Measurements from ENCODE around the gene C2CD2L.
"Not testable (repeated sequence)": the region's sequence is repeated elsewhere in the genome, so short reads cannot be mapped to it uniquely, and the experiment has no call there.

Gene C2CD2L

DNA sequence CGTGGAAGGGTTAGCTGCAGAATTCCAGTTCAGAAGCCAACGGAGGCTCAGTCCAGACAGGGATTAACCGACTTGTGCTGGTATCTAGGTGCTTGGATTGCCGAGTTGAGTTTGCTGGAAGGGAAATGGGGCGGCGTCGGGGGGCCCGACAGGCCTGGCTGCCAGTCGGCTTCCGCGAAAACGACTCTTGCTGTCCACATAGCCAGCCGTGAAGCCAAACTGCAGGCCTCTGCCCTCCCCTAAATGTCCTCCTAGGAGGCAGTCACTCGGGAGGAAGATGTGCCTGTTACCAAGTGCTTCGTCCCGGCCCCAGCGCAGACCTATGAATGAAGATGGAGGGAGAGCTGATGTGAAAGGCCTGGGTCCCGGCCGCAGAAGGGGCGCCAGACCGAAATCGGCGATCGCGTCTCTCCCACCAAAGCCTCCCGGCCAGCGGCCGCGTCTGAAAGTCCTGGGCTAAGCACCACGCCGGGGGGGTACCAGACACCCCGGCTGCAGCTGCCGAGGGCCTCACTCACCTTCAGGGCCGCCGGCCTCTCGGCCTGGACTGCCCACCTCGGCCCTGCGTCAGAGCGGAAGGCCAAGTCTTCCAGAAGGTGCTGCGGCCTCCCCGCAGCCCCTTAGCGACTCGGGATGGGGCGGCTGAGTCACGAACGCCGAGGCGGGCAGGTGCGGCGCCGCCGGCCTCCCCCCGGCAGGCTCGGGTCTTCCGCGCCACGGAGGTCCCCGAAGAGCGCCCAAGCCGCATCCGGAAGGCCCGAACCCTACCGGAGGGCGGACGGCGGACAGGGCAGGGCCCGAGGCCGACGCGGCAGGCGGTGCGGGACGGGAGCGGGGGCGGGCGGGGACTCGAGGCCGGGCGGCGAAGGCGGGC is 13.0 kb upstream of the C2CD2L start:
- peak; percentile 66 for DNase-seq

DNA sequence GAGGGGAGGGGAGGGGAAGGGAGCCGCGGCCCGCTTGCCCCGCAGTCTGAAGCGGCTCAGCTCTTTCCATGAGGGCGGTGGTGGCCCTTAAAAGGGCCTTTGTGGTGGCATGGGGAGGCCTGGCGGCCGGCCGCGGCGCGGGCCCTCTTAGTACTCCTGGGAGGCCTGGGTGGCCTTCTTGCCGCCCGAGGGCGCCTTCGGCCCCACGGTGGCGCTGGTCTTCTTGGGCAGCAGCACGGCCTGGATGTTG is 12.4 kb upstream of the C2CD2L start:
- DNase-seq: peak; percentile 88

DNA sequence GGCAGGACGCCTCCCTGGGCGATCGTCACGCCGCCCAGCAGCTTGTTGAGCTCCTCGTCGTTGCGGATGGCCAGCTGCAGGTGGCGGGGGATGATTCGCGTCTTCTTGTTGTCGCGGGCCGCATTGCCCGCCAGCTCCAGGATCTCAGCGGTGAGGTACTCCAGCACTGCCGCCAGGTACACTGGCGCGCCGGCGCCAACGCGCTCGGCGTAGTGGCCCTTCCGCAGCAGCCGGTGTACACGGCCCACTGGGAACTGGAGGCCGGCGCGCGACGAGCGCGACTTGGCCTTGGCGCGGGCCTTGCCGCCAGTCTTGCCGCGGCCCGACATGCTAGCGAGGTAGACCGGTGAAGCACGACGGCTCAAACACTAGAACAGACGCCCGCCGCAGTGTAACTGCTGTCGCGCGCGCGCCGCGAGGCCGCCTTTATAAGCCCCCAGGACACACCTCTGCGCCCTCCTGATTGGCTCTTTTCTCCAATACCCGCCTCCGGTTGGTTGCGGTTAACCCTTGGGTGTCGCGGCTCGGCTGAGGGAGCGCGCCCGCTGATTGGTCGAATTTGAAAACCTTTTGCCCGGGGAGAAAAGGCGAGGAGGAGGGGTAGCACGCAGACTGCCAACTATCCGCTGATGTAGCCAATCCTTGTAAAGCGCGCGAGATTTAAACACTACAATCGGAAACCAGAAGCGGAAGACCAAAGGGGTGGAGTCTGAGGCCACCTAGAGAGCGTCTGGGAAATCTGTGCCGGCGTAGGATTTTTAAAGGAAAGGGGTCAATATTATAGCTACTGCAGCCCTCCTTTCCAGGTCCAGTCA is 11.9 kb upstream of the C2CD2L start:
- peak; percentile 100 for DNase-seq

DNA sequence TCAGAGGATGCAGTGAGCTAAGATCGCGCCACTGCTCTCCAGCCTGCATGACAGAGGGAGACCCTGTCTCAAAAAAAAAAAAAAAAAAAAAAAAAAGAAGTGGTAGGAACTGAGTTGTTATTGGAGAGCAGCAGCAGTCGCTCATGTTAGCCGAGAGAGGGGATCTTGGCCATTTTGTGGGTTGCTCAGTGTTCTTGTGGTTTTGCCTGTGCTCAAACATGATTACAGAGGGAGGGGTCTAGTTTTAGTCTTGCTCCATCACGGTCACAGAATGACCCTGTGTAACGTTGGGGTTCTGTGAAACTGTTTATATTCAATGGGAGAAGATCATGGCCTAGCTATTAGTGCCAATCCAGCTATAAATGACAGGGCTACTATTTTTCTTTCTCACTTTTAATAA is 7.4 kb upstream of the C2CD2L start:
- DNase-seq: no peak

DNA sequence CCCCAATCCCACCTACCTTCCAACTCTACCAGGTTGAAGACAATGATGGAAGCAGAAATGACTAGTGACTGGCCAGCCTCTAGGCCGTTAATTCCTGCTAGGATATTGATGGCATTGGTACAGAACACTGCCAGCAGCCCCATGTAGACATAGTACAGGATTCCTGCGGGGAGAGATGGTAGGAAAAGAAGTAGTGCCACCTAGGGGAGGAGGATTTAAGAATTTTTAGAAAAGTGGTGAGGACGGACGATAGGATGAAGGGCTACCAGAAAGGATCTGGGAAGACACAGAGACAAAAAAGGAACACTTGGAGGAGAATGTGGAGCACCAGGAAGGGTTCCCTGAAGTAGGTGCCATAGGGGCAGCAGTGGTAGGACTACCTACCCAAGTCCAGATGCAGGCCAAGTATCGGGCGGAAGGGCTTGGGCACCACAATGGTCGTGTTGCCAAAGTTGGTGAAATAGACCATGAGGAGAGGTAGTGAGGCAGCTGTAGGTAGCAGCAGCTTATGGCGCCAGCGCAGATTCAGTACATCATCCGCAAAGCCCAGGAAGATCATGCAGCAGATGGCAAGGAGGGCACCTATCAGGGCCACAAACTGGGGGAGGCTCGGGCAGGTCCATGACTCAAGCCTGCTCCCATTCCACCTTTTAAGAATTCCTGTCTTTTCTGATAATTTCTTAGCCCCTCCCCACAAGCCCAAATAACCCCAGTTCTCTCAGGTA is 6.7 kb upstream of the C2CD2L start:
- peak; percentile 29 for DNase-seq

DNA sequence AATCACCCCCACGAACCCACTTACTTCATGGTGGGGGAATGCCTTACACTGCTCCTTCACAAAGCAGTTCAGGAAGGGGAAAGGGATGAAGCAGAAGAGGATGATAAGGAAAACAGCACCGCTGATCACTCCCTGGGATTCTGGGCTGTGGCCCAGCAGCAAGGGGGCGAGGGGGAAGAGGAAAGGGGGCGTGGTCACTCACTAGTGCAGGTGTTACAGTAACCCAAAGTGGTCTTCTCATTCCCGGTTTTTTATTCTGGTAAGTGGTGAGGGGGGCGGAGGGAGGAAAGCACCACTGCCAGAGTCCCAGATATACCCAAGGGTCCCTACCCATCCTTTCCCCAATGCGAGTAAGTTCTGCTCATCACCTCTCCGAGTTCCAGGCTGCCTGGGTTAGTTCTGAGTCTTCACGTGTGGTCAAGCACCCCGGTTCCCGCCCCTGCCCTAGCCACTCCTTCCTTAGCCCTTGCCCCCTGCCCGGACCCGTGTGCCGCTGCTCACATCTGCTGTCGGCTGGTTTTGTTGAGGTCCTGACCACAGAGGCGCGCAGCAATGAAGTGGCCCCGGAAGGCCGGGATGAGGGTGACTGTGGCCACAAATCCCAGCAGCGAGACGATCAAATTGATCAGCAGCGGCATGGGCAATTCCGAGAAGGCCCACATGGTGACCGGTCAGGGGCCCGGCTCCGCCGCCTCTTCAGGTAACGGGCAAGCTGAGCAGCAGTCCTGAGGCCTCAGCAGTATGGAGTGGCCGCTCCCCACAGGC is 6.0 kb upstream of the C2CD2L start:
- peak; percentile 70 for DNase-seq

DNA sequence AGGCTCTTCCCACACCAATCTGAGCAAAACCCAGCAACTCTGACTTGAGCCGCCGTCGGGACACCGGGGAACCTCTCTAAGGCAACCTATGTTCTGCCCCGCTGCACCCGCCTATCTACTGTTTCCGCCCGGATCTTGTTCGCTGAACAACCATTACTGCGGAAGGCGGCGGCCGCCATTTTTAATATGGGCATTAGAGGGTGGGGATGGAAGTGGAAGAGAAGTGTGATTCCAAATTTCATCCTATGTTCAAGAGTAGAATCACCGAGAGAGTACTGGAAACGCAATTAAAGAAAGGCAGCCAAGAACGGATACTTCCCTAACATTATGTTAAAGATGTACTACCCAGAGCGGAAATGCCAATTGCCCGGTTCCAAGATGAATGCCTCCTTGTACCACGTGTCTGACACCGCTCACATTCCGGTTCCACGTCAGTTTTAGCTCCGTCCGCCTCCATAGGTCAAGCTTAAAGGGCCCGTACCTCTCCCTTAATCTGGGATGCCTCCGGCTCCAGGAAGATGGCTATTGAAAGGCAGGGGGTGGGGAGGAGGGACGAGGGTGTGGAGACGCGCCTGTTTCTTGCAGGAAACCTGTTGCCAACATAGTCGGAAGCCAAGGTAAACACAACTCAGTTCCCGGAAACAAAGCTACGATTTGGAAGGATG is 5.3 kb upstream of the C2CD2L start, which contains the start of gene DPAGT1:
Gene DPAGT1 (minus strand): TSS at position 95 of the 665 bp plus-strand sequence. CDS start 198 bp downstream, outside the sequence.
- DNase-seq: peak; percentile 98

DNA sequence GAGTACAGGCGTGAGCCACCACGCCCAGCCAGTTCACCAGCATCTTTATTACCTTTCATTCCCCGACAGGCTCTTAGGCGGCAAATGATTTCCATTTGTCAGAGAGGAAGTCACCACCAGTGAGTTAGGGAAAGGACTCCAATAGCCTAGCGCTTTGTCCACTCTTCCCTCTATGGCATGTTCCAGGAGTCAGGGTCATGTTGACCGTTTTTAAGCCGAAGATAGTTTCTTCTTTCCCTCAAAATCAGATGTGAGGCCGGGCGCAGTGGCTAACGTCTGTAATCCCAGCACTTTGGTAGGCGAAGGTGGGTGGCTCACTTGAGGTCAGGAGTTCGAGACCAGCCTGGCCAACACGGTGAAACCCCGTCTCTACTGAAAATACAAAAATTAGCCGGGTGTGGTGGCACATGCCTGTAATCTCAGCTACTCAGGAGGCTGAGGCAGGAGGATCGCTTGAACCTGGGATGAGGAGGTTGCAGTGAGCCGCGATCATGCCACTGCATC is 3.9 kb upstream of the C2CD2L start:
- DNase-seq: not testable (repeated sequence)

DNA sequence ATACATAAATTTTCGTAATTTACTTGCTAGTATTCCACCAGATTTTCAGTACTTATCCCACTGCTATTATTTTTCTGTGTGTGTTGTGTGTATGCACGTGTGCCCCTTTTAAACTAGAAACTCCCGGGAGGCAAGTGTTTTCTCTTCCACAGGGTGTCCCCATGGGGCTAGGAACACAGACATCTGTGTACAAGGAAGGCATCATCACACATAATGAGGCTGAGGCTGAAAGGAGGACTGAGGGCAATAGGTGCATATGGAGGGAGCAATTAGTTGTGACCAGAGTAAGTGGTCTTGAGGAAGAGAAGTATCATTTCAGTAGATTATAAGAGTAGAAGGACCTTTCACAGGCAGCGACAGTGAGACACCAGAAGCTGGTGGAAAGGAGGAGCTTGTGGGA is 3.4 kb upstream of the C2CD2L start:
- no peak for DNase-seq

DNA sequence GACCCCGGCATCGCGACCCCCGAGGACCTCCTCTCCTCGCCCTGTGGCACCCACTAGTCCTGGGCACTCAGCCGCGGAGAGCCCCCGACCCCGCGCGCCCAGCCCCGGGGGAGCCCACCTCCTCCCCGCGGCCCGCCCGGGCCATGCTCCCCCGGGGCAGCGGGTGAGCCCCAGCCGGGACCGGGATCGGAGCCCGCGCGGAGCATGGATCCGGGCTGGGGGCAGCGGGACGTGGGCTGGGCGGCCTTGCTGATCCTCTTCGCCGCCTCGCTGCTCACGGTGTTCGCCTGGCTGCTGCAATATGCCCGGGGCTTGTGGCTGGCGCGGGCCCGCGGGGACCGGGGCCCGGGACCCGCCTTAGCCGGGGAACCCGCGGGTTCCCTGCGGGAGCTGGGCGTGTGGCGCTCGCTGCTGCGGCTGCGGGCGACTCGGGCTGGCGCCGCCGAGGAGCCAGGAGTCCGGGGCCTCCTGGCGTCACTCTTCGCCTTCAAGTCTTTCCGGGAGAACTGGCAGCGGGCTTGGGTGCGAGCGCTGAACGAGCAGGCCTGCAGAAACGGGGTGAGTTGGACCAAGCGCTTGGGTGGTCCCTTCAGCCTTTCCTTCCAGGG is 498 bp downstream of the C2CD2L start:
- peak; percentile 46 for DNase-seq

DNA sequence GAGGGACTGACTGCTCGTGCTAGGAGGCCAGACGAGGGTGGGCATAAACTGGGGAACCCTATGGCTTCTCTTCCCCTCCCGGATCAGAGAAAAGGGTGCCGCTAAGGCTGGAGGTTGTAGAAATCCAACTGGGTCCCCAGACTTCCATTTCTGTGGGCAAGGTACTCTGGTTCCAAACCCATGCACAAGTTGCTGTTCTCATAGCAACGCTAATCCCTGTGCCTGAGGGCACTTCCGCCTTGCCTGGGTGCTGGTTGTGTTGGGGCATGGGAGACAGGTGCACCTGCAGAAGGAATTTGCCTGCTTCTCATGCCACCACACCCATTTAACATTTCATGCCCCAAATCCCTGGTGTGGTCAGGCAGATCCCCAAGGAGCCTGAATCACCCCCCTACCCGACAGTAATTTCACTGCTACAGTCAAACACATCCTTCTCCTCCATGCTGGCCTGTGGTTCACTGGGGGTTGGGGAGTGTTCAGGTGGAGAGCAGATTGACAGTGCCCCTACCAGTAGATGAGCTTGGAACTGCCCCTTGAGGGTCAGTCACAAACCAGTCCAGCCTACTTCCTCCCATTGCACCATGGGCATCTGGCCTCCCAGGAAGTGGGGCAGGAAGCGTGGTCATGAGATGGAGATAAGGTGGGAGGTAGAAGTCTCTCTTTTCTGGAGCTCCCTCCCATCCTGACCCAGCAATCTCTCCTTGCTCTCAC is 1.2 kb downstream of the C2CD2L start:
- peak; percentile 82 for DNase-seq

DNA sequence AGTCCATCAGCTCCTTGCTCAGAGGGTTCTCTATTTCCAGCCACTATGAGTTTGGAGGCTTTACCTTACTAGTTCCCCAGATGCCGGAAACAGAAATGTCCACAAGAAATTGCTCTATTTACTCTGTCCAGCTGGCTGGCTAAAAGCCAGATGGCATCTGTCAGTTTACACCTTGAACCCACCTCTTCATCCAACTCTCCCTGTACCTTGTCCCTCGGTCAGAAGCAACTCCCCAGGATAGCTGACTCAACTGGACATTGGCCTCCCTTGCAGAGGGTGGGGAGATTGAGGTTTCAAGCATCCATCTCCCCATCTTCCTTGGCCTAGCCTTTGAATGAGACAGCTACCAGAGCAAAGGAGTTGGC is 1.7 kb downstream of the C2CD2L start:
- DNase-seq: peak; percentile 46

DNA sequence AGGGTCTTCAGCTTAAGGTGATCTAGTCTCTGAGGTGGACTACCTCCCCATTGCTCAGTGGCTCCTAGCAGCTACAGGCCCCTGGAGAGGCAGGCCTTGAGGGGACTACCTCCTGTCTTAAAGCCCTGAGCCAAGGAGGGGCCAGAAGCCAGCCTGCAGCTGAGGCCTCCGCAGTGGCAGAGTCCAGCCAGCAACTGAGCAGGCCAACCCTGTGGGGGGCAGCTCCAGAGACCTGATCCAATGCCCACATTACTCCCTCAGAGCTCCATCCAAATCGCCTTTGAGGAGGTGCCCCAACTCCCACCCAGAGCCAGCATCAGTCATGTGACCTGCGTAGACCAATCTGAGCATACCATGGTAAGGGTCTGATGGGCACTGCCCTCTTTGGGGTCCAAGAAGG is 2.7 kb downstream of the C2CD2L start:
- DNase-seq: no peak

DNA sequence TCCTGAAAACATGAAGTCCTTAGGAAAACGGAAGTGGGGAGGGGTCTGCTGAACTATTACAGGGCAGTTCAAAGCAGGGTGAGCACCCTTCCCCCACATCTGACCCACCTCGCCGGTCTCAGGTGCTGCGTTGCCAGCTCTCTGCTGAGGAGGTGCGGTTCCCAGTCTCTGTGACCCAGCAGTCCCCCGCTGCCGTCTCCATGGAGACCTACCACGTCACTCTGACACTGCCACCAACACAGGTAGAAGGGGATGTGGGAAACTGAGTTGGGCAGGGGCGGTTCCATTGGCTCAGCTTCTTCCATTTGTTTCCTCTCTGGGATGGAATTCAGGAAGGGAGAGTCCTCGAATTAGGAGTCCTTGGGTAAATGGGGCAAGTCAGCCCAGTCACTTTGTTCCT is 3.3 kb downstream of the C2CD2L start:
- DNase-seq: no peak

DNA sequence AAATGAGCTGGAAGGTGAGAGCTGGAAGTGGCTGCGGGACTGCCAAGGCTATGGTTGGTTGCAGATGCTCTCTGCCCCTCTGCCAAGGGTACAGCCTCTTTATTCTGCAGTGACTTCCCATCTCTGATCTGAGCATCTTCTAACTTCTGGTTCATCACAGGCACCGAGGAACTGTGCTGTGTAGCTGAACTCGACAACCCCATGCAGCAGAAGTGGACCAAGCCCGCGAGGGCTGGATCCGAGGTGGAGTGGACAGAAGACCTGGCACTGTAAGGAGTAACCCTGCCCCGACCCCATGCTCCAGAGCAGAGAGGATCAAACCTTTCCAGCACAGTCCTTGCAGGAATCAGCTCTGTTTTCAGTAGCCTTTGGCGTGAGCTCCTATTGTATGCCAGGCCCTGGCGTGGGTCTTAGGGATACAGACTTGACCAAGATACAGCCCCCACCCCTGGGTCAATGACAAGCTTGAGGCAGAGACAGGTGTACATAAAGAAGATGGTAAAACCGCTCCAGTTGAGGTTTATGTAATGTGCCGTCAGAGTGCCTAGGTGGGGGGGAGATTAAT is 4.3 kb downstream of the C2CD2L start:
- DNase-seq: no peak

DNA sequence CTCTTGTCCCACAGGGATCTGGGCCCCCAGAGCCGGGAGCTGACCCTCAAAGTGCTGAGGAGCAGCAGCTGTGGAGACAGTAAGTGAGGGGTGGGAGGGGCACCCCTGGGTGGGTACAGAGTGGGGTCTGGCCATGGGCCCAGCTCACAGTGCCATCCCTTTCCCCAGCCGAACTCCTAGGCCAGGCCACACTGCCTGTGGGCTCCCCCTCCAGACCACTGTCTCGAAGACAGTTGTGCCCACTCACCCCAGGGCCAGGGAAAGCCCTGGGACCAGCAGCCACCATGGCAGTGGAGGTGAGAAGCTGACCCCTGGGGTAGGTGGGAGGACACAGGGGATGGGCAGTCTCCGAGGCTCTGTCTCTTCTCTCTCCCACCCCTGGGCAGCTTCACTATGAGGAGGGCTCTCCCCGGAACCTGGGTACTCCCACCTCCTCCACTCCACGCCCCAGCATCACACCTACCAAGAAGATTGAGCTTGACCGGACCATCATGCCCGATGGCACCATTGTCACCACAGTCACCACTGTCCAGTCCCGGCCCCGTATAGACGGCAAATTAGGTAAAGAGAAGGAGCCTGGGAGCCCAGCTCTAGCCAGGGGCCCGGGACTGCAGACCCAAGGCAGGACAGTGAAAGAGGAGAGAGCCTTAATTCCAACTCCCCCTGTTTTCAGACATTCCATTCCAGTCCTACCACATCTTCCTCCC is 5.3 kb downstream of the C2CD2L start:
- no peak for DNase-seq

DNA sequence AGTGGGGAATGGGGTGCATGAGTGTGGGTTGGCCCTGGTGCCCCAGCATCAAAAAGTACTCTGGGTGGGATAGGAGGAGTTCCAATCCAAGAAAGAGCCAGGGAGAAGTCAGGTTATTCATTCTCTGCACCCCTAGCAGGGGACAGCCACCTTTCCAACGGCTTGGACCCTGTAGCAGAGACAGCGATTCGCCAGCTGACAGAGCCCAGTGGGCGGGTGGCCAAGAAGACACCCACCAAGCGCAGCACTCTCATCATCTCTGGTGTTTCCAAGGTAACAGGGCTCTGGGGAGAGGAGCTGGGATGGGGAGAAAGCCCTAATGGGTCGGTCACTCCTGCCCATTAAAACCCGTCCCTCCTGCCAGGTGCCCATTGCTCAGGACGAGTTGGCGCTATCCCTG is 6.6 kb downstream of the C2CD2L start:
- DNase-seq: no peak

DNA sequence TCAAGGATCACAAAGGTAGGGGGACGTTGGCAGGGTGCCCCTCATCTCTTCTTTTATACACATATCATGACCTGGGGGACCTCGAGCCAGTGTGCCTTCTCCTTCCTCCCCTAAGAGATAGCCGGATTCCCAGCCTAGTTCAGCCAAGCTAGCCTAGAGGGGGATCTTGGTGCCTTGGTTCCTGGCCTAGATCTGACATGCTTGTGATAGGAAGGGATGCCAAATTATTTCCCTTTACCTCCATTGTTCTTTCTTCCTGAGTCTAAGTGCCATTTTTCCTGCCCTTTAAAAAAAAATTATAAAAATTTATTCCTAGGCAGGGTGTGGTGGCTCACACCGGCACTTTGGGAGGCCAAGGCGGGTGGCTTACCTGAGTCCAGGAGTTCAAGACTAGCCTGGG is 7.2 kb downstream of the C2CD2L start:
- no peak for DNase-seq

DNA sequence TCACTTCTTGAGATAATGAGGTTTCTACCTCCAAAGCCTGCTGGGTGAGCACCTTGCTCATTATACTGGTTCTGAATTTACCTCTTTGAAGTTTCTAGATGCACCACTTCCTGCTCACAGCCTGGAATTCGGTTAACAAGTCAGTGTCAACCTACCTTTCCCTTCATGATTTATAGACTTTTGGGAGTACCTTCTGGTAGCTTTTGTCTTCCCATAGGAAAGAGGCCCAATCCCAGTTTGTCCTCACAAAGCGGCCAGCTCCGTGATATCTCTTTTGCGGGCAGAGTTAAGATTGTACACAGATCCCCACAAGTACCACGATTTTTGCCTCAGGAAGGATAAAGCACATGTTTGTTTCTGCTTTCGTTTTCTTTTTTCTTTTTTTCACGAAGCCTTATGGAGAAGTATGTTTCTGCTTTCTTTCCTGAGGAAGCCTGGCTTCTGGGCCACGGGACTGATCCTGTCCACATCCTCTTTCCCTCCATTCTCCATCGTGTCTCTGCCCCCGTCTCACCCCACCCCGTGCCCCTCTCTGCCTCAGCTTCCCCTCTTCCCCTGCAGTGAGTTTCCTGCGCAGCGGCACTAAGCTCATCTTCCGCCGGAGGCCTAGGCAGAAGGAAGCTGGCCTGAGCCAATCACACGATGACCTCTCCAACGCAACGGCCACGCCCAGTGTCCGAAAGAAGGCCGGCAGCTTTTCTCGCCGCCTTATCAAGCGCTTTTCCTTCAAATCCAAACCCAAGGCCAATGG is 8.5 kb downstream of the C2CD2L start:
- no peak for DNase-seq
